ENCODE measurements around the gene FAIM2. TPM values are rescaled to one million over a fixed set of nuclear protein-coding genes. Genes with fewer than 3 reads are reported as not detected.

The FAIM2 gene
- total and polyA plus RNA-seq, 9 donors, result 3.6 to 16.1 (median 8.2) TPM

GRCh38 chr12:49846032-49846431 is 57.7 kb downstream of the FAIM2 start:
- Histone ChIP-seq H3K36me3 (ENCODE audit: control insufficient read depth, insufficient read depth, low read length) (no peaks in the 10 kb centered on the region), H3K27me3 (ENCODE audit: control insufficient read depth, insufficient read depth, low read length) (peaks cover 9% of the 10 kb centered on the region), H3K4me3 (ENCODE audit: low read length) (no peak overlapping the region), H3K9me3 (replicated peaks; ENCODE audit: control insufficient read depth, low read depth, low read length) (no peaks in the 10 kb centered on the region), H3K27ac (ENCODE audit: low read length) (no peak overlapping the region), H3K4me1 (ENCODE audit: control insufficient read depth, insufficient read depth, low read length) (peaks cover 9% of the 10 kb centered on the region)
- no peak for DNase-seq
- WGBS (ENCODE audit: insufficient coverage), result no CpG with 5 or more reads among the region's 2 CpGs

GRCh38 chr12:49843876-49844437 is 59.7 kb downstream of the FAIM2 start:
- DNase-seq, result no peak
- WGBS (ENCODE audit: insufficient coverage), result 100% methylated on average over 2 of the region's 4 CpGs
- Histone ChIP-seq H3K9me3 (replicated peaks; ENCODE audit: control insufficient read depth, low read depth, low read length) (no peaks in the 10 kb centered on the region), H3K27ac (ENCODE audit: low read length) (no peak overlapping the region), H3K27me3 (ENCODE audit: control insufficient read depth, insufficient read depth, low read length) (peaks cover 3% of the 10 kb centered on the region), H3K4me1 (ENCODE audit: control insufficient read depth, insufficient read depth, low read length) (peaks cover 9% of the 10 kb centered on the region), H3K4me3 (ENCODE audit: low read length) (no peak overlapping the region), H3K36me3 (ENCODE audit: control insufficient read depth, insufficient read depth, low read length) (no peaks in the 10 kb centered on the region)

GRCh38 chr12:49843411-49843810 is 60.3 kb downstream of the FAIM2 start:
- Histone ChIP-seq H3K4me3 (ENCODE audit: low read length) (peak overlapping the region; percentile 81), H3K4me1 (ENCODE audit: control insufficient read depth, insufficient read depth, low read length) (peaks cover 9% of the 10 kb centered on the region), H3K9me3 (replicated peaks; ENCODE audit: control insufficient read depth, low read depth, low read length) (no peaks in the 10 kb centered on the region), H3K27ac (ENCODE audit: low read length) (peak overlapping the region; percentile 98), H3K27me3 (ENCODE audit: control insufficient read depth, insufficient read depth, low read length) (peaks cover 3% of the 10 kb centered on the region), H3K36me3 (ENCODE audit: control insufficient read depth, insufficient read depth, low read length) (peaks cover 3% of the 10 kb centered on the region)
- DNase-seq, result no peak
- WGBS (ENCODE audit: insufficient coverage), result 77% methylated on average over 3 of the region's 7 CpGs

GRCh38 chr12:49842519-49843352 is 61.0 kb downstream of the FAIM2 start, which contains the start of gene BCDIN3D:
BCDIN3D (minus strand) TSS chr12:49843106; CDS start chr12:49843087, 19 bp downstream.
- Histone ChIP-seq H3K4me1 (ENCODE audit: control insufficient read depth, insufficient read depth, low read length) (peaks cover 9% of the 10 kb centered on the region), H3K4me3 (ENCODE audit: low read length) (peak within 1 kb of the TSS; percentile 81), H3K9me3 (replicated peaks; ENCODE audit: control insufficient read depth, low read depth, low read length) (no peaks in the 10 kb centered on the region), H3K36me3 (ENCODE audit: control insufficient read depth, insufficient read depth, low read length) (peaks cover 6% of the 10 kb centered on the region), H3K27ac (ENCODE audit: low read length) (peak within 1 kb of the TSS; percentile 98), H3K27me3 (ENCODE audit: control insufficient read depth, insufficient read depth, low read length) (peaks cover 3% of the 10 kb centered on the region)
- under 1% methylated on average over 43 of the region's 55 CpGs for WGBS (ENCODE audit: insufficient coverage)
- peak; percentile 96 for DNase-seq

GRCh38 chr12:49838973-49839633 is 64.6 kb downstream of the FAIM2 start:
- Histone ChIP-seq H3K27me3 (ENCODE audit: control insufficient read depth, insufficient read depth, low read length) (no peaks in the 10 kb centered on the region), H3K27ac (ENCODE audit: low read length) (no peak overlapping the region), H3K4me3 (ENCODE audit: low read length) (no peak overlapping the region), H3K36me3 (ENCODE audit: control insufficient read depth, insufficient read depth, low read length) (peaks cover 6% of the 10 kb centered on the region), H3K4me1 (ENCODE audit: control insufficient read depth, insufficient read depth, low read length) (peaks cover 9% of the 10 kb centered on the region), H3K9me3 (replicated peaks; ENCODE audit: control insufficient read depth, low read depth, low read length) (no peaks in the 10 kb centered on the region)
- peak; percentile 52 for DNase-seq
- WGBS (ENCODE audit: insufficient coverage), result 88% methylated on average over 3 of the region's 3 CpGs

GRCh38 chr12:49832836-49833421 is 70.8 kb downstream of the FAIM2 start:
- H3K27ac ChIP-seq (ENCODE audit: low read length), result no peak overlapping the region
- H3K4me3 ChIP-seq (ENCODE audit: low read length), result no peak overlapping the region
- peaks cover 5% of the 10 kb centered on the region for H3K4me1 ChIP-seq (ENCODE audit: control insufficient read depth, insufficient read depth, low read length)
- H3K27me3 ChIP-seq (ENCODE audit: control insufficient read depth, insufficient read depth, low read length), result no peaks in the 10 kb centered on the region
- WGBS (ENCODE audit: insufficient coverage), result 68% methylated on average over 3 of the region's 5 CpGs
- DNase-seq, result no peak
- no peaks in the 10 kb centered on the region for H3K36me3 ChIP-seq (ENCODE audit: control insufficient read depth, insufficient read depth, low read length)
- H3K9me3 ChIP-seq (replicated peaks; ENCODE audit: control insufficient read depth, low read depth, low read length), result no peaks in the 10 kb centered on the region

- Histone ChIP-seq H3K36me3 (ENCODE audit: control insufficient read depth, insufficient read depth, low read length) (no peaks in the 10 kb centered on the region), H3K4me1 (ENCODE audit: control insufficient read depth, insufficient read depth, low read length) (peaks cover 11% of the 10 kb centered on the region), H3K27me3 (ENCODE audit: control insufficient read depth, insufficient read depth, low read length) (no peaks in the 10 kb centered on the region), H3K27ac (ENCODE audit: low read length) (no peak overlapping the region), H3K4me3 (ENCODE audit: low read length) (no peak overlapping the region), H3K9me3 (replicated peaks; ENCODE audit: control insufficient read depth, low read depth, low read length) (no peaks in the 10 kb centered on the region)
- DNase-seq, result no peak
- WGBS (ENCODE audit: insufficient coverage), result no CpG with 5 or more reads among the region's 2 CpGs
Observed at GRCh38 chr12:49831717-49832116, 72.0 kb downstream of the FAIM2 start.

- Histone ChIP-seq H3K9me3 (replicated peaks; ENCODE audit: control insufficient read depth, low read depth, low read length) (no peaks in the 10 kb centered on the region), H3K4me1 (ENCODE audit: control insufficient read depth, insufficient read depth, low read length) (peaks cover 44% of the 10 kb centered on the region), H3K36me3 (ENCODE audit: control insufficient read depth, insufficient read depth, low read length) (peaks cover 12% of the 10 kb centered on the region), H3K27me3 (ENCODE audit: control insufficient read depth, insufficient read depth, low read length) (no peaks in the 10 kb centered on the region), H3K4me3 (ENCODE audit: low read length) (peak within 1 kb of the TSS; percentile 68), H3K27ac (ENCODE audit: low read length) (peak within 1 kb of the TSS; percentile 96)
- DNase-seq, result peak; percentile 98
- WGBS (ENCODE audit: insufficient coverage), result under 1% methylated on average over 30 of the region's 61 CpGs
Observed at GRCh38 chr12:49828133-49829091, 75.3 kb downstream of the FAIM2 start, which contains the start of gene NCKAP5L. NCKAP5L (minus strand) TSS chr12:49828413; CDS start chr12:49804044, 24,369 bp downstream.

GRCh38 chr12:49827401-49828099 is 76.2 kb downstream of the FAIM2 start:
- Histone ChIP-seq H3K27me3 (ENCODE audit: control insufficient read depth, insufficient read depth, low read length) (no peaks in the 10 kb centered on the region), H3K9me3 (replicated peaks; ENCODE audit: control insufficient read depth, low read depth, low read length) (no peaks in the 10 kb centered on the region), H3K4me1 (ENCODE audit: control insufficient read depth, insufficient read depth, low read length) (peaks cover 50% of the 10 kb centered on the region), H3K27ac (ENCODE audit: low read length) (peak overlapping the region; percentile 96), H3K36me3 (ENCODE audit: control insufficient read depth, insufficient read depth, low read length) (peaks cover 15% of the 10 kb centered on the region), H3K4me3 (ENCODE audit: low read length) (peak overlapping the region; percentile 68)
- WGBS (ENCODE audit: insufficient coverage), result 4% methylated on average over 17 of the region's 38 CpGs
- peak; percentile 88 for DNase-seq

Data from muscle of leg (tissue), 11 donors.